ENCODE data around the gene DNM2. TPM values are rescaled to one million over a fixed set of nuclear protein-coding genes. Genes with fewer than 3 reads are reported as not detected.
"Not testable (repeated sequence)": the region's sequence is repeated elsewhere in the genome, so short reads cannot be mapped to it uniquely, and the experiment has no call there.

DNM2 gene
- total RNA-seq, 3 donors from 2014 or later: 318 to 602 (median 562) TPM

DNA sequence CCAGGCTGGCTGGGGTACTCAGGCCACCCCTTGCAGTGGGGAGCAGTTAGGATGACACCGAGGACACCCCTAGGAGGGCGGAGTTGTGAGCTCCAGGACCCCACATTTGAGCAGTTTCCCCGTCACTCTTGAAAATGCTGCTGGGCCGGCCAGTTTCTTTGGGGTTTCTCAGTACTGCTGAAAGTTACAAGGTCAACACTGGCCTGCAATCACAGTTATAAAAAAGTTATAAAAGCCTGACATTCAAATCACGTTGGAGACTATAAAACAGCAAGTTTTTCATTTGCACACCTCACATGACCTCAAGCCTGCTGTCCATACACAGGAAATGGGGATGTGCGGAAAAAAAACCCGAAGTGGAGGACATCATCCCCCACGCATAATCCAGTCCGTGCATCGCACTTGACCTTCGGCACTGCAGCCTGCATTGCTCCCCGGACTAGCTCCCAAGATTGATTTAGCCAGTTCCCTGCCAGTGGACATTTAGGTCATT, 27.0 kb downstream of the DNM2 start:
- peak; percentile 70 to 74 (median 73) for DNase-seq
- intact Hi-C loops (cut with DNase I, micrococcal nuclease): no loop called here

GRCh38 chr19:10746437-10746836, 28.6 kb downstream of the DNM2 start:
- intact Hi-C loops (cut with DNase I, micrococcal nuclease); H3K4me3 ChIP-seq; H3K36me3 ChIP-seq (ENCODE audit: low read depth); ATAC-seq; H3K9me3 ChIP-seq; DNase-seq: not testable (repeated sequence)
- H3K4me1 ChIP-seq (ENCODE audit: low read depth): peaks cover 68% of the 10 kb centered on the region

More for the DNA sequence above, 27.0 kb downstream of the DNM2 start:
- peaks cover 64% of the 10 kb centered on the region for H3K4me1 ChIP-seq (ENCODE audit: low read depth)
- TF ChIP-seq CTCF (IDR thresholded peaks at IDR 0.05): no peak
- no peak overlapping the region for H3K4me3 ChIP-seq
- ATAC-seq: peak; percentile 28
- H3K9me3 ChIP-seq: no peaks in the 10 kb centered on the region
- H3K36me3 ChIP-seq (ENCODE audit: low read depth): no peaks in the 10 kb centered on the region

GRCh38 chr19:10747271-10747670, 29.4 kb downstream of the DNM2 start:
- Histone ChIP-seq H3K4me1 (ENCODE audit: low read depth) (peaks cover 68% of the 10 kb centered on the region), H3K9me3 (no peaks in the 10 kb centered on the region), H3K4me3 (no peak overlapping the region), H3K36me3 (ENCODE audit: low read depth) (no peaks in the 10 kb centered on the region)
- peak; percentile 83 to 91 (median 90) for DNase-seq
- no peak for TF ChIP-seq CTCF (IDR thresholded peaks at IDR 0.05)
- intact Hi-C loops (cut with DNase I, micrococcal nuclease): no loop called here
- peak; percentile 48 for ATAC-seq

DNA sequence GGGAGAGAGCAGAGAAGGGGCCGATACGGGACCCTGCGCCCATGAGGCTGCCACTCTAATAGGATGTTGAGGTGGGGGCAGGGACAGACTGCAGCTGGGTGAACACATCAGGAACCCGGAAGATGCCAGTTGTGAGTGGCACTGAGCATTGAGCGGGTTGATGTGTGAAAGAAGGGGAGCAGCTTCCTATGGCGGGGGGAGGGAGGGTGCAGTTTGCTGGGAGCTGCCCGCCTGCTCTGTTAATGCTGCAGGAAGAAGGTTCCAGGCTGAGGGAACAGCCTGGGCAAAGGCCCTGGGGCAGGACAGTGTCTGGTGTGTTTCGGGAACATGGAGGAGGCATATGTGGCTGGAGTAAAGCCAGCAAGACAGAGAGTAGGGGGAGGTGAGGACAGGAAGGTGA, 29.8 kb downstream of the DNM2 start:
- ATAC-seq: peak; percentile 3
- Histone ChIP-seq H3K9me3 (no peaks in the 10 kb centered on the region), H3K36me3 (ENCODE audit: low read depth) (no peaks in the 10 kb centered on the region), H3K4me1 (ENCODE audit: low read depth) (peaks cover 70% of the 10 kb centered on the region), H3K4me3 (no peak overlapping the region)
- TF ChIP-seq CTCF (IDR thresholded peaks at IDR 0.05): no peak
- peak in 2 of 3 donors; percentile 68 to 73 for DNase-seq
- intact Hi-C loops (cut with DNase I, micrococcal nuclease): no loop called here

GRCh38 chr19:10748195-10748926, 30.5 kb downstream of the DNM2 start:
- Histone ChIP-seq H3K36me3 (ENCODE audit: low read depth) (no peaks in the 10 kb centered on the region), H3K4me1 (ENCODE audit: low read depth) (peaks cover 67% of the 10 kb centered on the region), H3K9me3 (no peaks in the 10 kb centered on the region), H3K4me3 (no peak overlapping the region)
- ATAC-seq (no peak), DNase-seq (peak in 1 of 3 donors; percentile 59)
- intact Hi-C loops (cut with DNase I, micrococcal nuclease): no loop called here
- no peak for TF ChIP-seq CTCF (IDR thresholded peaks at IDR 0.05)

DNA sequence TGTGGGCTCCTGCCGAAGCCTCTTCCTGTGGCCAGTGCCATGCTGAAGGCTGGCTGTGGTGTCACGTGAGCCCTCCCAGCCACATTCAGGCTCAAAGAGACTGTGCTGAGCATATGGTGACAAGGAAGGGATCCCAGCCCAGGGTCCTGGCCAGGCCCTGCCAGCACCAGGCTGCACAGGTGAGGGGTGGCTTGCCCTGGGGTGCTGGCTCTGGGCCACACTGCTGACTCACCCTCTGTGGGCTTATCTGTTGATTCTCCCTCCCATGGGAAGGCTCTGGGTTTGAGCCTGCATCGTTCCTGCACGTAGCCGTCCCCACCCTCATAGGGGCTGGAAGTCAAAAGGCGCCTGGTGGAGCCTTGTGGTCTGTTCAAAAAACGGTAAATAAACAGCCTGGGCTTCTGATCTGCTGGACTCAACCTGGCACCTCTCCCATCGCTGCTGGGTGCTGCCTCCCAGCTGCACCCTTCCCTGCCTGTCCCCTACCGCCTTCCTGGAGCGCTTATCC, 31.1 kb downstream of the DNM2 start:
- Histone ChIP-seq H3K4me1 (ENCODE audit: low read depth) (peaks cover 64% of the 10 kb centered on the region), H3K9me3 (no peaks in the 10 kb centered on the region), H3K4me3 (no peak overlapping the region), H3K36me3 (ENCODE audit: low read depth) (no peaks in the 10 kb centered on the region)
- DNase-seq (peak; percentile 86 to 93 (median 89)), ATAC-seq (peak; percentile 57)
- intact Hi-C loops (cut with DNase I, micrococcal nuclease): no loop called here
- no peak for TF ChIP-seq CTCF (IDR thresholded peaks at IDR 0.05)

Measured in mucosa of descending colon (tissue), 3 donors.